Lower leg skin (tissue), 4 donors: ENCODE results near the gene PUS1. TPM values are rescaled to one million over a fixed set of nuclear protein-coding genes. Genes with fewer than 3 reads are reported as not detected.

Source experiments
- DNase-seq, 2 donors: peaks; one replicate each; pipeline ENCODE4 v3.0.0-alpha.2; 2019; ENCODE audit warnings: low spot score in 2 of 2
- H3K4me3 ChIP-seq: fragments of 200-600 bp; sonication (generic); 2 replicates; pipeline ENCODE4 v1.5.1; 2017; ENCODE audit warnings: mild to moderate bottlenecking, low read depth; ENCODE audit not compliant: poor library complexity, severe bottlenecking
- CTCF ChIP-seq, 3 donors: fragments of 450-650 bp; IDR thresholded peaks; one replicate each; pipeline ENCODE4 v1.5.1; 2016; ENCODE audit warnings: antibody characterized with exemption in 3 of 3, mild to moderate bottlenecking in 3 of 3, moderate library complexity in 2 of 3
- POLR2A ChIP-seq, 2 donors: fragments of 450-650 bp; IDR thresholded peaks; one replicate each; pipeline ENCODE4 v1.6.1; 2016 to 2017; ENCODE audit warnings: antibody characterized with exemption in 2 of 2, mild to moderate bottlenecking in 1 of 2, moderate library complexity in 1 of 2
- WGBS, 2 donors: methylation state at CpG; one replicate each; pipeline ENCODE4 v1.1.5; 2018; 5-methylcytosine and 5-hydroxymethylcytosine counted together
- intact Hi-C: fragments of 100-400 bp; cut with DNase I; formaldehyde crosslinking; loops from one replicate; pipeline ENCODE4 v1.15.0; 2023; ENCODE audit warnings: low total_unique reads
- total RNA-seq, 4 donors: library from RNA; depleted of rRNA; stranded (reverse); fragments of >200 nt; gene quantifications; one replicate each; pipeline ENCODE4 v1.1.0, GENCODE V29; 2016

Gene PUS1
- total RNA-seq, 4 donors from 2014 or later, result 8.3 to 36.4 (median 19.0) TPM

- DNase-seq, result no peak
- intact Hi-C loops, result no loop called here
- WGBS, 2 donors, result 60 to 68% methylated on average over 17 to 28 of the region's 30 CpGs
- no peak overlapping the region for H3K4me3 ChIP-seq
- TF ChIP-seq POLR2A (IDR thresholded peaks at IDR 0.05), result no peak
- no peak for TF ChIP-seq CTCF (IDR thresholded peaks at IDR 0.05)
Measured at GRCh38 chr12:131901431-131902331, 27.4 kb upstream of the PUS1 start.

GRCh38 chr12:131902332-131903241 lies 26.5 kb upstream of the PUS1 start:
- WGBS, 2 donors, result 61 to 65% methylated on average over 18 to 21 of the region's 25 CpGs
- DNase-seq, result peak in 1 of 2 donors; percentile 86
- no peak overlapping the region for H3K4me3 ChIP-seq
- intact Hi-C loops, result no loop called here
- no peak for TF ChIP-seq POLR2A (IDR thresholded peaks at IDR 0.05)
- no peak for TF ChIP-seq CTCF (IDR thresholded peaks at IDR 0.05)

GRCh38 chr12:131903270-131904255 lies 25.5 kb upstream of the PUS1 start:
- WGBS, 2 donors, result 82 to 90% methylated on average over 10 of the region's 13 CpGs
- H3K4me3 ChIP-seq, result no peak overlapping the region
- DNase-seq, result no peak
- TF ChIP-seq POLR2A (IDR thresholded peaks at IDR 0.05), result no peak
- no peak for TF ChIP-seq CTCF (IDR thresholded peaks at IDR 0.05)
- intact Hi-C loops, result no loop called here

- intact Hi-C loops, result no loop called here
- TF ChIP-seq POLR2A (IDR thresholded peaks at IDR 0.05) (no peak), CTCF (IDR thresholded peaks at IDR 0.05) (no peak)
- 82 to 97% methylated on average over 4 to 5 of the region's 5 CpGs for WGBS, 2 donors
- no peak overlapping the region for H3K4me3 ChIP-seq
- no peak for DNase-seq
Measured at GRCh38 chr12:131904346-131904745, 24.7 kb upstream of the PUS1 start.

GRCh38 chr12:131905081-131905629 lies 23.9 kb upstream of the PUS1 start:
- no peak for TF ChIP-seq POLR2A (IDR thresholded peaks at IDR 0.05)
- TF ChIP-seq CTCF (IDR thresholded peaks at IDR 0.05), result no peak
- intact Hi-C loops, result no loop called here
- 87 to 90% methylated on average over 7 to 13 of the region's 13 CpGs for WGBS, 2 donors
- H3K4me3 ChIP-seq, result no peak overlapping the region
- DNase-seq, result no peak
